Astrocyte of the cerebellum (primary cell): Measurements from ENCODE around the gene DHX29.
A peak's percentile ranks its signal among the peaks of the same experiment; 100 is the strongest.

Source experiments
- DNase-seq: peaks from one replicate; pipeline ENCODE4 v3.0.0-alpha.2; 2011; ENCODE audit warnings: low read depth
- H3K4me3 ChIP-seq: 2 replicates; pipeline ENCODE4 v1.5.1; 2011; ENCODE audit warnings: mild to moderate bottlenecking, low read depth, low read length, moderate library complexity
- CTCF ChIP-seq: IDR thresholded peaks from 2 replicates; pipeline ENCODE4 v1.5.1; 2012; ENCODE audit warnings: low read length, low read depth, moderate library complexity, mild to moderate bottlenecking; ENCODE audit errors: missing control alignments
- in situ Hi-C: cut with HindIII; loops from 2 replicates; pipeline ENCODE4 v1.10.0; 2017; ENCODE audit warnings: low sequenced_read_pairs

Gene DHX29

DNA sequence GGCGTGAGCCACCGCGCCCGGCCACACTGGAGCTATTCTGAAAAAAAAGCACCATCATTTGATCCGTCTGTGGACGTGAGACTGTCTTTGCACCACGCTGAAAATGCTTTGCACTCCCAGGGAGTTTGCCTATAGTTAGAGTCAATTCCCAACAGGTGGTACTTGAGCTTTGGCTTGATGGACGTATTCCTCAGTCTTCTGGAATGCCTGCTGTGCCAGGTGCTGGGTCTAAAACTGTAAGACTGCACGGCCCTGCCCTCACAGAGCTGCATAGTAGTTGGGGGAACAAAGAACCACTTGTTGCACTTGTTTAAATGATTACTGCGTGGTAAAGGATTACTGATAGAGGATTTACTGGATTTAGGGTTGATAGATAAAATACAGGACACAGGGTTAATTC lies 70.7 kb downstream of the DHX29 start:
- DNase-seq, result no peak
- H3K4me3 ChIP-seq, result no peak overlapping the region
- no peak for TF ChIP-seq CTCF
- in situ Hi-C loops, result no loop called here

DNA sequence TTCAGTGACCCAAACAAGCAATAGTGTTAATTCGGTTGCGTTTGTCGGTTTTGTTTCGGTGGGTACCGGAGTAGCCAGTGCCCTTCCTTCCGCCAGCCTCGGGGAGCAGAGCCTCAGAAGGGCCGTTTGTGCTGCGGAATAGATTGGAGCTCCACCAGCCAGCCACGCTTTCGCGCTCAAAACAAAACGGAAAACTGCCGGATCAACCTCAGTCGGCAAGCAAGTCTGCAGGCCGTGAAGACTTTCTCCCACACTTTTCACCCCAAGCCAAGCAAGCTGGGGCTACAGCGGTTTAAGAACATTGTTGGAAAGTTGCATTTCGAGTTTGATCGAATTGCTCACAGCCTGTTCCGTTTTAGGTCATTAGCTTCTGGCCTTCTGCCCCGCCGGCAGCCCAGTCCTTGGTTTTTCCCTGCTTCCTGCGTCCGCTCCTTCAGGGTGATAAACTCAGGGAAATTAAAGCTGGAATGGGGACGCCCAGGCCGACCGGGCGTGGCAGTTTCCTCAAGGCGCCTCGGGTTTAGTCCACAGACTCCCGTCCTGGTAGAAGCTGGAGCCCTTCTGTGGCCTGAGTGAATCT lies 73.3 kb downstream of the DHX29 start:
- DNase-seq, result peak; percentile 4
- H3K4me3 ChIP-seq, result peak overlapping the region; percentile 47
- in situ Hi-C loops, result loop anchor here (5.0 kb wide), 1 partner anchor 57 kb away; no protein-coding TSS in a partner anchor
- TF ChIP-seq CTCF, result no peak

- in situ Hi-C loops, result loop anchor here (5.0 kb wide), 1 partner anchor 56 kb away; no protein-coding TSS in a partner anchor
- TF ChIP-seq CTCF, result peak; percentile 4
- DNase-seq, result peak; percentile 34
- peak within 1 kb of the TSS; percentile 47 for H3K4me3 ChIP-seq
These were observed 74.2 kb downstream of the DHX29 start, which contains the start of gene CCNO for GRCh38 chr5:55232985-55233928. CCNO (minus strand) TSS chr5:55233608; CDS start chr5:55233523, 85 bp downstream.

DNA sequence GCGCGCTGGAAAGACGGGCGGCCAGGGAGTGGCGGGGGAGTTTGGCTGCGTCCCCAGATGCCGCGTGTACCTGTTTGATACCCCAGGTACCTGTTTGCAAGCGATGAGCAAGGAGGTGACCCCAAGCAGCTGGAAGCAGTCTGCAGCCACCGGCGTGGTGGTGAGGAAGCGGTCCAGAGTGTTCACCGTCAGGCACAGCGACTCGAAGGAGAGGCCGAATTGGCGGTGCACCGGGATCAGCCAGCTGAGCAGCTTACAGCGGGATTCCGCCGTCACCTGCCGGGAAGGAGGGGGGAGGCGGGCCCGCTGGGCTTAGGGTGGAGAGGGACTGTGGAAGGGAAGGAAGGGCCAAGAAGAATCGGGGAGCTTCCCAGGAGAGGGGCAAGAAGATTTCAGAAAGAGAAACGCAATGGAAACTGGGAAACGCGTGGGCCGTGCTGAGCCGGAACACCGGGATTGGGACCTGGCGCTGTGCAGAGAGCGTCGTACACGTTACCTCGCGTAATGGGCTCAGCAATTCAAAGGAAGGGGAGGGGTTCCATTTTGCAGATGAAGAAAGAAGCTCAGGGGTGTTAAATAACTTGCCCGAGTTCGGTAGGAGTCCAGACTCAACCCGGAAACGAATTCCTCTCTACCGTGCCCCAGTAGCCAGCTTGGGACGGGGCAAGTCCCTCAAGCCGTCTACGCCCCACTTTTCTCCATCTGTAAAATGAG lies 75.1 kb downstream of the DHX29 start:
- in situ Hi-C loops, result loop anchor here (5.0 kb wide), 1 partner anchor 55 kb away; no protein-coding TSS in a partner anchor
- DNase-seq, result no peak
- no peak for TF ChIP-seq CTCF
- H3K4me3 ChIP-seq, result peak overlapping the region; percentile 47

DNA sequence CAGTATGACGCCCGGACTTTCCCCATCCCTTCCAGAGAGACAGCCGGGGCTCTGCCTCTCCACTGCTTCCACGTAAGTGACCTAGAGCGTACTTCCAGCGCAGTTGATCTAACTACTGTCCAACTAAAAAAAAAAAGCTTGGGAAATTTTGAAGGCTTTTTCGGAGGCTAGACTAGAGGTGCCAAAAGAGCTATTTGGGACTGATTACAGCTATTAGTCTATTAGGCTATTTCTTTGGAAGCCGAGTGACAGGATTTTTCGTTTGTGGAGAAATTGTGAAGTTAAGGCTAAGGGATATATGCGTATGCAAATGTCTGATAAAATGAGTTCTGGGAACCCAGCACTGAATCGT lies 75.6 kb downstream of the DHX29 start:
- no peak for DNase-seq
- in situ Hi-C loops, result loop anchor here (5.0 kb wide), 1 partner anchor 55 kb away; no protein-coding TSS in a partner anchor
- no peak for TF ChIP-seq CTCF
- no peak overlapping the region for H3K4me3 ChIP-seq
